A549 (cell line): ENCODE data around the gene GJA8.

Experiments used
- CHD4 ChIP-seq: fragments of 200-600 bp; sonication (generic); IDR thresholded peaks from 2 replicates; pipeline ENCODE4 v1.6.1; 2016; ENCODE audit warnings: antibody characterized with exemption, mild to moderate bottlenecking, borderline replicate concordance
- CTCF ChIP-seq: fragments of >200 bp; sonication (Bioruptor Twin); formaldehyde crosslinking; IDR thresholded peaks from 3 replicates; pipeline ENCODE4 v1.5.1; 2016
- ELK1 ChIP-seq: fragments of 150-350 bp; IDR thresholded peaks from 2 replicates; pipeline ENCODE4 v1.6.1; 2014; ENCODE audit warnings: low read depth, mild to moderate bottlenecking, low read length
- ESRRA ChIP-seq: fragments of 150-350 bp; IDR thresholded peaks from 2 replicates; pipeline ENCODE4 v1.6.1; 2014; ENCODE audit warnings: mild to moderate bottlenecking, low read length, borderline replicate concordance
- FOSL2 ChIP-seq, 2 experiments: fragments of 450-650 bp in 1 of 2; fragments of >200 bp in 1 of 2; sonication (Bioruptor Twin) in 1 of 2; formaldehyde crosslinking; IDR thresholded peaks; 2 replicates each; pipeline versions ENCODE4 v1.5.0 to v1.6.1; 2016 to 2020; ENCODE audit warnings: mild to moderate bottlenecking in 1 of 2, moderate library complexity in 1 of 2
- JUNB ChIP-seq: fragments of >200 bp; sonication (Bioruptor Twin); formaldehyde crosslinking; IDR thresholded peaks from 2 replicates; pipeline ENCODE4 v1.6.1; 2016
- KDM1A ChIP-seq: fragments of 200-600 bp; sonication (generic); IDR thresholded peaks from 2 replicates; pipeline ENCODE4 v1.6.1; 2016; ENCODE audit warnings: low read depth, mild to moderate bottlenecking
- NPAS2 ChIP-seq: fragments of 250-450 bp; sonication (Bioruptor Pico); IDR thresholded peaks from 2 replicates; pipeline ENCODE4 v1.8.0; 2022; ENCODE audit warnings: mild to moderate bottlenecking, moderate library complexity, borderline replicate concordance
- POLR2A ChIP-seq: IDR thresholded peaks from 2 replicates; pipeline ENCODE4 v1.6.1; 2012; ENCODE audit warnings: mild to moderate bottlenecking, low read length
- RCOR1 ChIP-seq: fragments of 150-350 bp; IDR thresholded peaks from 2 replicates; pipeline ENCODE4 v1.6.1; 2014; ENCODE audit warnings: antibody characterized with exemption, low read length, low read depth
- RNF2 ChIP-seq: fragments of 200-600 bp; sonication (generic); IDR thresholded peaks from 2 replicates; pipeline ENCODE4 v1.6.1; 2016; ENCODE audit warnings: low read depth, mild to moderate bottlenecking, antibody characterized with exemption, moderate library complexity, borderline replicate concordance

GRCh38 chr1:147897789-147898188 is 4.8 kb upstream of the GJA8 start:
- TF ChIP-seq NPAS2 (CRISPR knock-in tag) (no peak), POLR2A (no peak), CTCF (no peak), FOSL2 (IDR thresholded peaks at IDR 0.05) (no peak), FOSL2 (CRISPR knock-in tag; IDR thresholded peaks at IDR 0.05) (no peak), KDM1A (no peak), ELK1 (no peak), RCOR1 (no peak), RNF2 (no peak), JUNB (no peak), CHD4 (no peak), ESRRA (no peak)
